Testis (tissue), 3 donors: ENCODE results near the gene PRR30. TPM values are rescaled to one million over a fixed set of nuclear protein-coding genes. Genes with fewer than 3 reads are reported as not detected.

Experiments
- DNase-seq: peaks from one replicate; pipeline ENCODE4 v3.0.0-alpha.2; 2019
- H3K27ac ChIP-seq, 2 donors: fragments of 200-600 bp; sonication (generic); one replicate each; pipeline ENCODE4 v1.5.1; 2019
- H3K27me3 ChIP-seq: fragments of 200-600 bp; sonication (generic); one replicate; pipeline ENCODE4 v1.5.1; 2019
- H3K36me3 ChIP-seq: fragments of 200-600 bp; sonication (generic); one replicate; pipeline ENCODE4 v1.5.1; 2017; ENCODE audit warnings: low read depth; ENCODE audit errors: missing control alignments
- H3K4me1 ChIP-seq: fragments of 200-600 bp; sonication (generic); one replicate; pipeline ENCODE4 v1.5.1; 2019
- H3K4me3 ChIP-seq, 2 donors: fragments of 200-600 bp; sonication (generic); one replicate each; pipeline ENCODE4 v1.5.1; 2017 to 2019
- H3K9me3 ChIP-seq: fragments of 200-600 bp; sonication (generic); one replicate; pipeline ENCODE4 v1.5.1; 2017
- CTCF ChIP-seq, 3 experiments: fragments of 450-650 bp in 2 of 3; fragments of 200-600 bp in 1 of 3; sonication (generic) in 1 of 3; IDR thresholded peaks; one replicate each; pipeline ENCODE4 v1.5.1; 2016 to 2019; ENCODE audit warnings: antibody characterized with exemption in 3 of 3, mild to moderate bottlenecking in 2 of 3, moderate library complexity in 1 of 3
- POLR2A ChIP-seq: fragments of 450-650 bp; IDR thresholded peaks from one replicate; pipeline ENCODE4 v1.6.1; 2017; ENCODE audit warnings: antibody characterized with exemption, mild to moderate bottlenecking, moderate library complexity
- WGBS, 2 donors: methylation state at CpG; one replicate each; pipeline ENCODE4 v1.1.5; 2018; 5-methylcytosine and 5-hydroxymethylcytosine counted together
- intact Hi-C: fragments of 100-400 bp; cut with DNase I; formaldehyde crosslinking; loops from one replicate; pipeline ENCODE4 v1.15.1; 2023; ENCODE audit warnings: low total_unique reads
- polyA plus RNA-seq: library from polyadenylated mRNA; stranded (reverse); fragments of 350-450 nt; fragmentation: Illumina TruSeq; extraction: RNeasy Lipid Tissue Mini Kit (QIAGEN cat#74804); gene quantifications from one replicate; pipeline ENCODE4 v1.2.3, GENCODE V29; 2014; ENCODE audit warnings: low read depth, low replicate concordance; ENCODE audit not compliant: insufficient read depth
- total RNA-seq, 2 donors: library from RNA; depleted of rRNA; stranded (reverse); fragments of >200 nt; gene quantifications; one replicate each; pipeline ENCODE4 v1.2.3, GENCODE V29; 2016

The PRR30 gene
- total and polyA plus RNA-seq, 3 donors from 2014 or later, result 12.8 to 153 (median 55.4) TPM

GRCh38 chr2:27136751-27137150 lies 2.5 kb downstream of the PRR30 start:
- H3K27ac ChIP-seq, result no peak overlapping the region
- no peaks in the 10 kb centered on the region for H3K36me3 ChIP-seq
- intact Hi-C loops, result no loop called here
- DNase-seq, result no peak
- 90% methylated on average over 3 to 7 of the region's 7 CpGs for WGBS, 2 donors
- no peak overlapping the region for H3K4me3 ChIP-seq
- H3K27me3 ChIP-seq, result no peaks in the 10 kb centered on the region
- TF ChIP-seq POLR2A (no peak), CTCF (IDR thresholded peaks at IDR 0.05) (no peak)
- H3K4me1 ChIP-seq, result peaks cover 11% of the 10 kb centered on the region
- no peaks in the 10 kb centered on the region for H3K9me3 ChIP-seq

GRCh38 chr2:27135478-27135955 lies 3.7 kb downstream of the PRR30 start:
- intact Hi-C loops, result no loop called here
- peak overlapping the region in 1 of 2 donors; percentile 22 for H3K27ac ChIP-seq
- WGBS, 2 donors, result 83 to 84% methylated on average over 7 to 12 of the region's 12 CpGs
- no peak for TF ChIP-seq POLR2A
- TF ChIP-seq CTCF (IDR thresholded peaks at IDR 0.05), result no peak
- H3K36me3 ChIP-seq, result no peaks in the 10 kb centered on the region
- peaks cover 11% of the 10 kb centered on the region for H3K4me1 ChIP-seq
- no peaks in the 10 kb centered on the region for H3K27me3 ChIP-seq
- H3K9me3 ChIP-seq, result no peaks in the 10 kb centered on the region
- no peak overlapping the region for H3K4me3 ChIP-seq
- no peak for DNase-seq

GRCh38 chr2:27134781-27135477 lies 4.3 kb downstream of the PRR30 start:
- no peaks in the 10 kb centered on the region for H3K36me3 ChIP-seq
- no peak for DNase-seq
- 45 to 53% methylated on average over 23 to 33 of the region's 33 CpGs for WGBS, 2 donors
- H3K4me1 ChIP-seq, result peaks cover 11% of the 10 kb centered on the region
- TF ChIP-seq POLR2A (no peak), CTCF (IDR thresholded peaks at IDR 0.05) (no peak)
- H3K27ac ChIP-seq, result peak overlapping the region in 1 of 2 donors; percentile 22
- no peaks in the 10 kb centered on the region for H3K9me3 ChIP-seq
- H3K27me3 ChIP-seq, result no peaks in the 10 kb centered on the region
- H3K4me3 ChIP-seq, result peak overlapping the region; percentile 95 to 100
- intact Hi-C loops, result no loop called here

- Histone ChIP-seq H3K4me1 (peaks cover 11% of the 10 kb centered on the region), H3K9me3 (no peaks in the 10 kb centered on the region), H3K36me3 (no peaks in the 10 kb centered on the region), H3K4me3 (peak within 1 kb of the TSS; percentile 95 to 100), H3K27me3 (no peaks in the 10 kb centered on the region), H3K27ac (peak within 1 kb of the TSS; percentile 85 to 94)
- peak in 1 of 3 experiments; percentile 7 for TF ChIP-seq CTCF (IDR thresholded peaks at IDR 0.05)
- peak; percentile 74 for TF ChIP-seq POLR2A
- peak; percentile 95 for DNase-seq
- WGBS, 2 donors, result 0 to 2% methylated on average over 9 to 68 of the region's 86 CpGs
- intact Hi-C loops, result no loop called here
Measured at GRCh38 chr2:27133905-27134780, 5.1 kb downstream of the PRR30 start, which contains the start of gene PREB. TSS of gene PREB (minus strand) at chr2:27134636. CDS start at chr2:27134421, 215 bp downstream.
